Progenitor cell of endocrine pancreas (in vitro differentiated cells): ENCODE measurements around the gene BCAR3. TPM values are rescaled to one million over a fixed set of nuclear protein-coding genes. Genes with fewer than 3 reads are reported as not detected.
"Not testable (repeated sequence)": the region's sequence is repeated elsewhere in the genome, so short reads cannot be mapped to it uniquely, and the experiment has no call there.

Experiments
- DNase-seq: peaks from one replicate; pipeline ENCODE4 v3.0.0; 2021; ENCODE audit warnings: low spot score; ENCODE audit not compliant: unreplicated experiment
- H3K27ac Mint-ChIP-seq: 2 replicates; pipeline ENCODE4 v1.8.0; 2021; ENCODE audit warnings: mild to moderate bottlenecking, moderate library complexity, mixed read lengths
- H3K27me3 Mint-ChIP-seq: 2 replicates; pipeline ENCODE4 v1.8.0; 2021; ENCODE audit warnings: mixed read lengths
- H3K36me3 Mint-ChIP-seq: 2 replicates; pipeline ENCODE4 v1.8.0; 2022; ENCODE audit warnings: mixed read lengths; ENCODE audit not compliant: insufficient read depth
- H3K4me1 Mint-ChIP-seq: 2 replicates; pipeline ENCODE4 v1.8.0; 2021; ENCODE audit warnings: low read depth, mixed read lengths
- H3K4me3 Mint-ChIP-seq: 2 replicates; pipeline ENCODE4 v1.8.0; 2021; ENCODE audit warnings: low read depth, mild to moderate bottlenecking, moderate library complexity, mixed read lengths
- H3K9me3 Mint-ChIP-seq: 2 replicates; pipeline ENCODE4 v1.8.0; 2021; ENCODE audit warnings: low read depth, mixed read lengths
- CTCF ChIP-seq: fragments of 200-600 bp; sonication (generic); IDR thresholded peaks from one replicate; pipeline ENCODE4 v1.5.0; 2021; ENCODE audit warnings: antibody characterized with exemption, mild to moderate bottlenecking; ENCODE audit not compliant: unreplicated experiment
- total RNA-seq: library from RNA; stranded (reverse); gene quantifications from 2 replicates; pipeline ENCODE4 v1.2.1, GENCODE V29; 2021

The BCAR3 gene
- total RNA-seq, 1 donor from 2014 or later, result 7.1 TPM

GRCh38 chr1:93700532-93701469 is 19.2 kb upstream of the BCAR3 start:
- peaks cover 23% of the 10 kb centered on the region for H3K27me3 Mint-ChIP-seq
- no peak overlapping the region for H3K27ac Mint-ChIP-seq
- H3K9me3 Mint-ChIP-seq, result no peaks in the 10 kb centered on the region
- DNase-seq, result no peak
- no peak for TF ChIP-seq CTCF
- no peak overlapping the region for H3K4me3 Mint-ChIP-seq
- H3K4me1 Mint-ChIP-seq, result peaks cover 2% of the 10 kb centered on the region
- no peaks in the 10 kb centered on the region for H3K36me3 Mint-ChIP-seq

GRCh38 chr1:93699503-93700168 is 18.0 kb upstream of the BCAR3 start:
- H3K27ac Mint-ChIP-seq, result no peak overlapping the region
- no peak for DNase-seq
- peaks cover 2% of the 10 kb centered on the region for H3K4me1 Mint-ChIP-seq
- H3K36me3 Mint-ChIP-seq, result no peaks in the 10 kb centered on the region
- no peak for TF ChIP-seq CTCF
- no peaks in the 10 kb centered on the region for H3K9me3 Mint-ChIP-seq
- H3K4me3 Mint-ChIP-seq, result no peak overlapping the region
- H3K27me3 Mint-ChIP-seq, result peaks cover 16% of the 10 kb centered on the region

- TF ChIP-seq CTCF, result no peak
- H3K4me3 Mint-ChIP-seq, result no peak overlapping the region
- no peaks in the 10 kb centered on the region for H3K9me3 Mint-ChIP-seq
- no peaks in the 10 kb centered on the region for H3K36me3 Mint-ChIP-seq
- peaks cover 16% of the 10 kb centered on the region for H3K27me3 Mint-ChIP-seq
- peaks cover 2% of the 10 kb centered on the region for H3K4me1 Mint-ChIP-seq
- DNase-seq, result no peak
- no peak overlapping the region for H3K27ac Mint-ChIP-seq
Measured at GRCh38 chr1:93699049-93699384, 17.4 kb upstream of the BCAR3 start.

- DNase-seq, result no peak
- H3K9me3 Mint-ChIP-seq, result no peaks in the 10 kb centered on the region
- H3K36me3 Mint-ChIP-seq, result no peaks in the 10 kb centered on the region
- H3K4me1 Mint-ChIP-seq, result peaks cover under 1% of the 10 kb centered on the region
- H3K27me3 Mint-ChIP-seq, result peaks cover 21% of the 10 kb centered on the region
- no peak for TF ChIP-seq CTCF
- no peak overlapping the region for H3K27ac Mint-ChIP-seq
- no peak overlapping the region for H3K4me3 Mint-ChIP-seq
Measured at GRCh38 chr1:93698329-93699048, 16.9 kb upstream of the BCAR3 start.

GRCh38 chr1:93697566-93697965 is 15.9 kb upstream of the BCAR3 start:
- not testable (repeated sequence) for H3K27ac Mint-ChIP-seq, DNase-seq, H3K4me3 Mint-ChIP-seq, H3K4me1 Mint-ChIP-seq, H3K36me3 Mint-ChIP-seq, H3K9me3 Mint-ChIP-seq
- H3K27me3 Mint-ChIP-seq, result peaks cover 21% of the 10 kb centered on the region
